Uterus (tissue), 2 donors: ENCODE measurements around the gene FBN1.

ENCODE experiments used
- CTCF ChIP-seq, 4 experiments: fragments of 200-600 bp in 2 of 4; fragments of 450-650 bp in 2 of 4; sonication (generic) in 2 of 4; IDR thresholded peaks; one replicate each; pipeline ENCODE4 v1.5.1; 2016 to 2019; ENCODE audit warnings: antibody characterized with exemption in 4 of 4, mild to moderate bottlenecking in 2 of 4, moderate library complexity in 1 of 4
- POLR2A ChIP-seq, 2 donors: fragments of 450-650 bp; IDR thresholded peaks; one replicate each; pipeline ENCODE4 v1.6.1; 2016; ENCODE audit warnings: antibody characterized with exemption in 2 of 2, mild to moderate bottlenecking in 1 of 2, moderate library complexity in 1 of 2

DNA sequence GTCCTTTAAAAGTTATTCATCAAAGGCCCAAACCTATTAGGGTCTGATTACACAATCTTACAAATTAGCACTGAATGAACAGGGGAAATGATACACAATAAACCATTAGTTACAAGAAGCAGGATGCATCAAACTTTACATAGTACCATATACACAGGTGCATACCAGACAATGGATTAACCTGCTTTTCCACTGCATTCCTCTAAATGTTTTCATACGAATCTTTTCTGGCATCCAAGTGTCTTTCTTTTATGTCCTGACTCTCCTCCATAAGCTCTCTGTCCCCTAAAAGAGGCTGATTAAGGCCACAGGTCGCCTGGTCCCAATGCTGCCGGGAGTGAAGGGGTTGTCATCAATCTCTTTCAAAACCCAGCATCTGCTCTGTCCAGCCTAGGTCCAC is 11.4 kb downstream of the FBN1 start:
- TF ChIP-seq CTCF (IDR thresholded peaks at IDR 0.05): no peak
- no peak for TF ChIP-seq POLR2A (IDR thresholded peaks at IDR 0.05)
